K562 (cell line): ENCODE results near the gene DMAC2L.

Experiments
- CTCF ChIP-seq, 3 experiments: IDR thresholded peaks in 2 of 3; conservative IDR thresholded peaks in 1 of 3; 2 replicates each; pipeline ENCODE4 v1.5.1; 2011 to 2012; ENCODE audit warnings: low read length in 3 of 3, mild to moderate bottlenecking in 3 of 3, control low read depth in 2 of 3, improper control_type of control experiment in 1 of 3, inconsistent platforms in 1 of 3, low read depth in 1 of 3, mixed read lengths in 1 of 3, moderate library complexity in 1 of 3; ENCODE audit not compliant: insufficient read depth in 2 of 3
- ZNF76 ChIP-seq: fragments of 250-450 bp; sonication (Bioruptor Pico); IDR thresholded peaks from 2 replicates; pipeline ENCODE4 v1.4.0; 2020; ENCODE audit warnings: mild to moderate bottlenecking, moderate library complexity, borderline replicate concordance

- TF ChIP-seq ZNF76 (CRISPR knock-in tag), result no peak
- TF ChIP-seq CTCF (IDR thresholded peaks at IDR 0.05 in 2 of 3, conservative IDR thresholded peaks at IDR 0.05 in 1 of 3; ENCODE audit: insufficient read depth in 2 of 3, low read depth in 1 of 3, low read length in 3 of 3), result no peak
These were observed 50.9 kb downstream of the DMAC2L start for GRCh38 chr14:50362764-50363713.
